Thyroid gland (tissue), 4 donors: Measurements from ENCODE around the gene BRSK2.

Experiments used
- CTCF ChIP-seq, 6 experiments: fragments of 200-600 bp in 3 of 6; fragments of 450-650 bp in 3 of 6; sonication (generic) in 3 of 6; IDR thresholded peaks; one replicate each; pipeline ENCODE4 v1.5.1; 2016 to 2019; ENCODE audit warnings: antibody characterized with exemption in 6 of 6, mild to moderate bottlenecking in 2 of 6, inconsistent platforms in 1 of 6, moderate library complexity in 1 of 6
- POLR2A ChIP-seq, 2 donors: fragments of 450-650 bp; IDR thresholded peaks; one replicate each; pipeline ENCODE4 v1.6.1; 2017; ENCODE audit warnings: antibody characterized with exemption in 2 of 2, mild to moderate bottlenecking in 2 of 2, moderate library complexity in 1 of 2

- TF ChIP-seq CTCF (IDR thresholded peaks at IDR 0.05) (no peak), POLR2A (IDR thresholded peaks at IDR 0.05) (no peak)
Observed at GRCh38 chr11:1407668-1408067, 17.9 kb downstream of the BRSK2 start.
